ENCODE results near the gene MAVS. TPM values are rescaled to one million over a fixed set of nuclear protein-coding genes. Genes with fewer than 3 reads are reported as not detected.
"Not testable (repeated sequence)": the region's sequence is repeated elsewhere in the genome, so short reads cannot be mapped to it uniquely, and the experiment has no call there.

MAVS gene
- total and polyA plus RNA-seq, 2 donors (not counting 3 experiments of a cell fraction or from before 2014, with no cell fraction given), result 18.8 to 40.7 TPM

GRCh38 chr20:3828798-3829197 lies 17.8 kb upstream of the MAVS start:
- Histone ChIP-seq H2AFZ (ENCODE audit: low read depth, low read length) (no peak overlapping the region), H3K4me2 (ENCODE audit: insufficient read depth, low read length) (no peak overlapping the region), H3K9me3 (replicated peaks; ENCODE audit: control insufficient read depth, insufficient read depth, low read length) (no peaks in the 10 kb centered on the region), H3K36me3 (ENCODE audit: control insufficient read depth in 2 of 2, extremely low read depth in 1 of 2, insufficient read depth in 2 of 2, low read length in 2 of 2) (peaks cover 0 to 16% of the 10 kb centered on the region in 2 experiments), H3K27ac (ENCODE audit: insufficient read depth, low read depth, low read length) (no peak overlapping the region), H4K20me1 (replicated peaks; ENCODE audit: control insufficient read depth, extremely low read depth, insufficient read depth, low read length) (no peaks in the 10 kb centered on the region), H3K27me3 (ENCODE audit: control insufficient read depth in 2 of 2, insufficient read depth in 2 of 2, low read length in 2 of 2) (no peaks in the 10 kb centered on the region), H3K9ac (replicated peaks; ENCODE audit: extremely low read depth, insufficient read depth, low read length) (no peak overlapping the region), H3K4me3 (replicated peaks in 1 of 3; ENCODE audit: insufficient read depth in 1 of 3, low read depth in 1 of 3, low read length in 3 of 3) (no peak overlapping the region), H3K9me1 (replicated peaks; ENCODE audit: control insufficient read depth, extremely low read depth, insufficient read depth, low read length) (no peaks in the 10 kb centered on the region), H3K79me2 (ENCODE audit: control insufficient read depth, insufficient read depth, low read length) (no peaks in the 10 kb centered on the region), H3K4me1 (ENCODE audit: control insufficient read depth, extremely low read depth, insufficient read depth, low read length) (no peaks in the 10 kb centered on the region)
- dilution Hi-C loops (cut with MboI; ENCODE audit: extremely low pct_ligation_motif_present, low sequenced_read_pairs) (no loop called here), intact Hi-C loops (cut with micrococcal nuclease) (no loop called here)
- DNase-seq (ENCODE audit: low read depth, low spot score) (no peak), FAIRE-seq (no peak)
- POLR2A ChIA-PET, result interaction anchor here (0.7 kb wide), 1 partner anchor 185 kb away, joined by 5 read pairs; no protein-coding TSS in a partner anchor
- CTCF ChIA-PET, result interaction anchor here (1.0 kb wide), 1 partner anchor 26 kb away, joined by 3 read pairs; no protein-coding TSS in a partner anchor
- TF ChIP-seq POLR2A (IDR thresholded peaks at IDR 0.05; ENCODE audit: low read depth, low read length) (no peak), POLR2AphosphoS5 (IDR thresholded peaks at IDR 0.05; ENCODE audit: insufficient read depth, low read depth, low read length) (no peak), JUN (IDR thresholded peaks at IDR 0.05; ENCODE audit: borderline replicate concordance, insufficient read depth, insufficient read length, low read depth) (no peak), FOS (IDR thresholded peaks at IDR 0.05; ENCODE audit: borderline replicate concordance, insufficient read depth, low read length) (no peak), GATA2 (IDR thresholded peaks at IDR 0.05; ENCODE audit: insufficient read depth, insufficient read length, low read depth, low read length) (no peak), EZH2 (IDR thresholded peaks at IDR 0.05; ENCODE audit: borderline replicate concordance, low read depth, low read length, severe bottlenecking) (no peak), MYC (IDR thresholded peaks at IDR 0.05; ENCODE audit: low read depth, low read length) (no peak)
- TF ChIP-seq, protein P1, sequence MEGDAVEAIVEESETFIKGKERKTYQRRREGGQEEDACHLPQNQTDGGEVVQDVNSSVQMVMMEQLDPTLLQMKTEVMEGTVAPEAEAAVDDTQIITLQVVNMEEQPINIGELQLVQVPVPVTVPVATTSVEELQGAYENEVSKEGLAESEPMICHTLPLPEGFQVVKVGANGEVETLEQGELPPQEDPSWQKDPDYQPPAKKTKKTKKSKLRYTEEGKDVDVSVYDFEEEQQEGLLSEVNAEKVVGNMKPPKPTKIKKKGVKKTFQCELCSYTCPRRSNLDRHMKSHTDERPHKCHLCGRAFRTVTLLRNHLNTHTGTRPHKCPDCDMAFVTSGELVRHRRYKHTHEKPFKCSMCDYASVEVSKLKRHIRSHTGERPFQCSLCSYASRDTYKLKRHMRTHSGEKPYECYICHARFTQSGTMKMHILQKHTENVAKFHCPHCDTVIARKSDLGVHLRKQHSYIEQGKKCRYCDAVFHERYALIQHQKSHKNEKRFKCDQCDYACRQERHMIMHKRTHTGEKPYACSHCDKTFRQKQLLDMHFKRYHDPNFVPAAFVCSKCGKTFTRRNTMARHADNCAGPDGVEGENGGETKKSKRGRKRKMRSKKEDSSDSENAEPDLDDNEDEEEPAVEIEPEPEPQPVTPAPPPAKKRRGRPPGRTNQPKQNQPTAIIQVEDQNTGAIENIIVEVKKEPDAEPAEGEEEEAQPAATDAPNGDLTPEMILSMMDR (IDR thresholded peaks at IDR 0.05; ENCODE audit: extremely low read depth in 1 of 2, insufficient read depth in 1 of 2, low read depth in 1 of 2, low read length in 2 of 2), result no peak
- TF ChIP-seq, protein P2, sequence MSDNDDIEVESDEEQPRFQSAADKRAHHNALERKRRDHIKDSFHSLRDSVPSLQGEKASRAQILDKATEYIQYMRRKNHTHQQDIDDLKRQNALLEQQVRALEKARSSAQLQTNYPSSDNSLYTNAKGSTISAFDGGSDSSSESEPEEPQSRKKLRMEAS (IDR thresholded peaks at IDR 0.05; ENCODE audit: insufficient read depth, insufficient read length), result no peak
- no TSS peak for BruUV-seq (replicated peaks)

- CTCF ChIA-PET, result interaction anchor here (1.0 to 1.6 kb wide), 2 partner anchors 15 to 25 kb away, joined by 3 to 6 read pairs; no protein-coding TSS in a partner anchor
- H3K36me3 ChIP-seq (ENCODE audit: control insufficient read depth in 2 of 2, extremely low read depth in 1 of 2, insufficient read depth in 2 of 2, low read length in 2 of 2); intact Hi-C loops (cut with micrococcal nuclease); H3K27me3 ChIP-seq (ENCODE audit: control insufficient read depth in 2 of 2, insufficient read depth in 2 of 2, low read length in 2 of 2); H3K4me2 ChIP-seq (ENCODE audit: insufficient read depth, low read length); DNase-seq (ENCODE audit: low read depth, low spot score); H3K9ac ChIP-seq (replicated peaks; ENCODE audit: extremely low read depth, insufficient read depth, low read length); H3K79me2 ChIP-seq (ENCODE audit: control insufficient read depth, insufficient read depth, low read length); dilution Hi-C loops (cut with MboI; ENCODE audit: extremely low pct_ligation_motif_present, low sequenced_read_pairs); H4K20me1 ChIP-seq (replicated peaks; ENCODE audit: control insufficient read depth, extremely low read depth, insufficient read depth, low read length); BruUV-seq (replicated peaks); POLR2A ChIA-PET; H3K9me1 ChIP-seq (replicated peaks; ENCODE audit: control insufficient read depth, extremely low read depth, insufficient read depth, low read length); H3K27ac ChIP-seq (ENCODE audit: insufficient read depth, low read depth, low read length); H3K4me1 ChIP-seq (ENCODE audit: control insufficient read depth, extremely low read depth, insufficient read depth, low read length); H3K4me3 ChIP-seq (replicated peaks in 1 of 3; ENCODE audit: insufficient read depth in 1 of 3, low read depth in 1 of 3, low read length in 3 of 3); H2AFZ ChIP-seq (ENCODE audit: low read depth, low read length); H3K9me3 ChIP-seq (replicated peaks; ENCODE audit: control insufficient read depth, insufficient read depth, low read length); FAIRE-seq: not testable (repeated sequence)
Measured at GRCh38 chr20:3829891-3830290, 16.7 kb upstream of the MAVS start.
